Prostate gland (tissue), 2 donors: ENCODE data around the gene CTNNA3. TPM values are rescaled to one million over a fixed set of nuclear protein-coding genes. Genes with fewer than 3 reads are reported as not detected.

Experiments used
- DNase-seq: peaks from one replicate; pipeline ENCODE4 v3.0.0-alpha.2; 2019; ENCODE audit warnings: low spot score
- H3K27ac ChIP-seq, 2 donors: fragments of 200-600 bp; sonication (generic); 2 replicates each; pipeline ENCODE4 v1.5.1; 2017 to 2019
- H3K27me3 ChIP-seq: fragments of 200-600 bp; sonication (generic); replicated peaks from 2 replicates; pipeline ENCODE4 v1.5.1; 2019; ENCODE audit not compliant: insufficient read depth
- H3K36me3 ChIP-seq, 2 donors: fragments of 200-600 bp; sonication (generic); 1 replicate in 1 of 2; 2 replicates in 1 of 2; pipeline versions ENCODE4 v1.5.1 to v1.8.1; 2017 to 2019
- H3K4me1 ChIP-seq: fragments of 200-600 bp; sonication (generic); replicated peaks from 2 replicates; pipeline ENCODE4 v1.5.1; 2019
- H3K4me3 ChIP-seq, 2 donors: fragments of 200-600 bp; sonication (generic); 2 replicates each; pipeline ENCODE4 v1.5.1; 2017 to 2019
- H3K9me3 ChIP-seq: fragments of 200-600 bp; sonication (generic); 2 replicates; pipeline ENCODE4 v1.5.1; 2017
- CTCF ChIP-seq, 4 experiments: fragments of 200-600 bp in 2 of 4; fragments of 450-650 bp in 2 of 4; sonication (generic) in 2 of 4; IDR thresholded peaks; 1 replicate in 3 of 4; 2 replicates in 1 of 4; pipeline ENCODE4 v1.5.1; 2016 to 2019; ENCODE audit warnings: antibody characterized with exemption in 4 of 4, mild to moderate bottlenecking in 2 of 4, moderate library complexity in 2 of 4
- POLR2A ChIP-seq: fragments of 450-650 bp; IDR thresholded peaks from one replicate; pipeline ENCODE4 v1.6.1; 2016; ENCODE audit warnings: antibody characterized with exemption, mild to moderate bottlenecking
- POLR2AphosphoS5 ChIP-seq: sonication (generic); formaldehyde crosslinking; IDR thresholded peaks from one replicate; pipeline ENCODE4 v1.6.1; 2017; ENCODE audit warnings: antibody characterized with exemption
- WGBS: methylation state at CpG from one replicate; pipeline ENCODE4 v1.1.5; 2018; 5-methylcytosine and 5-hydroxymethylcytosine counted together
- intact Hi-C: fragments of 100-400 bp; cut with DNase I; formaldehyde crosslinking; loops from one replicate; pipeline ENCODE4 v1.14.2; 2022
- total RNA-seq, 2 donors: library from RNA; depleted of rRNA; stranded (reverse); fragments of >200 nt; gene quantifications; one replicate each; pipeline ENCODE4 v1.1.0, GENCODE V29; 2016

Gene CTNNA3
- total RNA-seq, 2 donors from 2014 or later: 0.27 to 7.2 TPM

GRCh38 chr10:66834802-66835201, 861.2 kb downstream of the CTNNA3 start:
- TF ChIP-seq POLR2AphosphoS5: no peak
- no peak for TF ChIP-seq POLR2A
- no peak for TF ChIP-seq CTCF (IDR thresholded peaks at IDR 0.05)
- no peak for DNase-seq
- Histone ChIP-seq H3K27me3 (no peaks in the 10 kb centered on the region), H3K36me3 (no peaks in the 10 kb centered on the region), H3K27ac (no peak overlapping the region), H3K4me3 (no peak overlapping the region), H3K4me1 (no peaks in the 10 kb centered on the region), H3K9me3 (no peaks in the 10 kb centered on the region)
- intact Hi-C loops: no loop called here

GRCh38 chr10:66833861-66834260, 862.1 kb downstream of the CTNNA3 start:
- intact Hi-C loops: no loop called here
- H3K27ac ChIP-seq: no peak overlapping the region
- H3K27me3 ChIP-seq: no peaks in the 10 kb centered on the region
- H3K36me3 ChIP-seq: no peaks in the 10 kb centered on the region
- no peak for DNase-seq
- no peaks in the 10 kb centered on the region for H3K9me3 ChIP-seq
- H3K4me1 ChIP-seq: no peaks in the 10 kb centered on the region
- TF ChIP-seq CTCF (IDR thresholded peaks at IDR 0.05) (no peak), POLR2A (no peak), POLR2AphosphoS5 (no peak)
- 27% methylated on average over 1 of the region's 1 CpG for WGBS
- H3K4me3 ChIP-seq: no peak overlapping the region

GRCh38 chr10:66832781-66833422, 863.1 kb downstream of the CTNNA3 start:
- Histone ChIP-seq H3K4me3 (no peak overlapping the region), H3K27ac (no peak overlapping the region), H3K9me3 (no peaks in the 10 kb centered on the region), H3K36me3 (no peaks in the 10 kb centered on the region), H3K4me1 (no peaks in the 10 kb centered on the region), H3K27me3 (no peaks in the 10 kb centered on the region)
- intact Hi-C loops: no loop called here
- 77% methylated on average over 3 of the region's 3 CpGs for WGBS
- no peak for TF ChIP-seq POLR2A
- TF ChIP-seq POLR2AphosphoS5: no peak
- no peak for TF ChIP-seq CTCF (IDR thresholded peaks at IDR 0.05)
- no peak for DNase-seq

- DNase-seq: no peak
- Histone ChIP-seq H3K36me3 (no peaks in the 10 kb centered on the region), H3K9me3 (no peaks in the 10 kb centered on the region), H3K27ac (no peak overlapping the region), H3K27me3 (no peaks in the 10 kb centered on the region), H3K4me3 (no peak overlapping the region), H3K4me1 (no peaks in the 10 kb centered on the region)
- 75% methylated on average over 2 of the region's 2 CpGs for WGBS
- intact Hi-C loops: no loop called here
- TF ChIP-seq POLR2A (no peak), POLR2AphosphoS5 (no peak), CTCF (IDR thresholded peaks at IDR 0.05) (no peak)
Measured at GRCh38 chr10:66828957-66829356, 867.0 kb downstream of the CTNNA3 start.

GRCh38 chr10:66827353-66827752, 868.6 kb downstream of the CTNNA3 start:
- no peaks in the 10 kb centered on the region for H3K36me3 ChIP-seq
- H3K4me1 ChIP-seq: no peaks in the 10 kb centered on the region
- no peak overlapping the region for H3K27ac ChIP-seq
- no peak for DNase-seq
- intact Hi-C loops: no loop called here
- 65% methylated on average over 1 of the region's 1 CpG for WGBS
- no peaks in the 10 kb centered on the region for H3K9me3 ChIP-seq
- TF ChIP-seq CTCF (IDR thresholded peaks at IDR 0.05) (no peak), POLR2A (no peak), POLR2AphosphoS5 (no peak)
- H3K4me3 ChIP-seq: no peak overlapping the region
- no peaks in the 10 kb centered on the region for H3K27me3 ChIP-seq
